HL-60 (cell line): ENCODE measurements around the gene FTCDNL1.

Experiments
- GABPA ChIP-seq: IDR thresholded peaks from 2 replicates; pipeline ENCODE4 v1.6.1; 2012; ENCODE audit warnings: low read depth
- POLR2AphosphoS5 ChIP-seq: IDR thresholded peaks from 2 replicates; pipeline ENCODE4 v1.6.1; 2012; ENCODE audit warnings: low read depth
- REST ChIP-seq: IDR thresholded peaks from 2 replicates; pipeline ENCODE4 v1.6.1; 2012; ENCODE audit warnings: low read depth; ENCODE audit not compliant: insufficient replicate concordance
- TF ChIP-seq, protein P1 (sequence below): IDR thresholded peaks from one replicate; pipeline ENCODE4 v1.5.1; 2011; ENCODE audit warnings: low read length, control low read depth, inconsistent platforms; ENCODE audit not compliant: insufficient read depth

- TF ChIP-seq, protein P1, sequence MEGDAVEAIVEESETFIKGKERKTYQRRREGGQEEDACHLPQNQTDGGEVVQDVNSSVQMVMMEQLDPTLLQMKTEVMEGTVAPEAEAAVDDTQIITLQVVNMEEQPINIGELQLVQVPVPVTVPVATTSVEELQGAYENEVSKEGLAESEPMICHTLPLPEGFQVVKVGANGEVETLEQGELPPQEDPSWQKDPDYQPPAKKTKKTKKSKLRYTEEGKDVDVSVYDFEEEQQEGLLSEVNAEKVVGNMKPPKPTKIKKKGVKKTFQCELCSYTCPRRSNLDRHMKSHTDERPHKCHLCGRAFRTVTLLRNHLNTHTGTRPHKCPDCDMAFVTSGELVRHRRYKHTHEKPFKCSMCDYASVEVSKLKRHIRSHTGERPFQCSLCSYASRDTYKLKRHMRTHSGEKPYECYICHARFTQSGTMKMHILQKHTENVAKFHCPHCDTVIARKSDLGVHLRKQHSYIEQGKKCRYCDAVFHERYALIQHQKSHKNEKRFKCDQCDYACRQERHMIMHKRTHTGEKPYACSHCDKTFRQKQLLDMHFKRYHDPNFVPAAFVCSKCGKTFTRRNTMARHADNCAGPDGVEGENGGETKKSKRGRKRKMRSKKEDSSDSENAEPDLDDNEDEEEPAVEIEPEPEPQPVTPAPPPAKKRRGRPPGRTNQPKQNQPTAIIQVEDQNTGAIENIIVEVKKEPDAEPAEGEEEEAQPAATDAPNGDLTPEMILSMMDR: no peak
- no peak for TF ChIP-seq POLR2AphosphoS5
- TF ChIP-seq REST: no peak
- no peak for TF ChIP-seq GABPA
Measured at GRCh38 chr2:199848389-199849130, 2.4 kb downstream of the FTCDNL1 start.
